A549 (cell line): ENCODE data around the gene PPP1R3C. TPM values are rescaled to one million over a fixed set of nuclear protein-coding genes. Genes with fewer than 3 reads are reported as not detected.

Experiments
- ATAC-seq, 2 experiments: fragments of 200-7000 bp in 1 of 2; fragments of >200 bp in 1 of 2; cut with Nextera tagmentation in 1 of 2; cut with Tn5 transposase in 1 of 2; 3 replicates each; pipeline versions ENCODE4 v1.8.0 to v1.9.1; 2018 to 2020; ENCODE audit warnings: mild to moderate bottlenecking in 1 of 2, moderate library complexity in 1 of 2
- CTCF ChIA-PET: fragments of 300-600 bp; sonication (Branson Sonifier 250); formaldehyde crosslinking; extraction: SDS; loops from one replicate; lab custom pipeline; 2021; ENCODE audit warnings: antibody characterized with exemption, inconsistent platforms; lab: Yijun Ruan, JAX
- POLR2A ChIA-PET: fragments of 350-600 bp; formaldehyde crosslinking; extraction: SDS; loops from one replicate; lab custom pipeline; 2021; ENCODE audit warnings: antibody characterized with exemption, inconsistent platforms; lab: Yijun Ruan, JAX
- DNase-seq, 2 experiments: peaks; one replicate each; pipeline versions ENCODE4 v3.0.0 to v3.0.0-alpha.2; 2011 to 2016; ENCODE audit warnings: low read depth in 1 of 2, low spot score in 1 of 2
- FAIRE-seq: peaks from 2 replicates; lab custom pipeline; 2011; peaks lifted over from hg19 to GRCh38; lab: Jason Lieb, UNC
- H3K27ac ChIP-seq, 2 experiments: fragments of >200 bp; sonication (Bioruptor Twin); formaldehyde crosslinking; 3 replicates each; pipeline ENCODE4 v1.5.1; 2016 to 2017
- H3K4me1 ChIP-seq: fragments of >200 bp; sonication (Bioruptor Twin); formaldehyde crosslinking; 3 replicates; pipeline ENCODE4 v1.6.1; 2016
- H3K4me2 ChIP-seq: fragments of >200 bp; sonication (Bioruptor Twin); formaldehyde crosslinking; 3 replicates; pipeline ENCODE4 v1.6.1; 2016
- H3K4me3 ChIP-seq: fragments of >200 bp; sonication (Bioruptor Twin); formaldehyde crosslinking; 3 replicates; pipeline ENCODE4 v1.5.1; 2016
- H3K9me3 ChIP-seq: fragments of >200 bp; sonication (Bioruptor Twin); formaldehyde crosslinking; 3 replicates; pipeline ENCODE4 v1.6.1; 2016
- BCL3 ChIP-seq: fragments of >200 bp; sonication (Bioruptor Twin); formaldehyde crosslinking; IDR thresholded peaks from 3 replicates; pipeline ENCODE4 v1.6.1; 2016
- BHLHE40 ChIP-seq: IDR thresholded peaks from 2 replicates; pipeline ENCODE4 v1.6.1; 2012; ENCODE audit warnings: low read depth, low read length, inconsistent platforms
- CBX8 ChIP-seq: fragments of 200-600 bp; sonication (generic); IDR thresholded peaks from 2 replicates; pipeline ENCODE4 v1.6.1; 2016
- CEBPB ChIP-seq, 2 experiments: fragments of >200 bp in 1 of 2; sonication (Bioruptor Twin) in 1 of 2; formaldehyde crosslinking in 1 of 2; IDR thresholded peaks; 2 replicates each; pipeline ENCODE4 v1.6.1; 2012 to 2016
- EHF ChIP-seq: fragments of 250-450 bp; sonication (Bioruptor Pico); IDR thresholded peaks from 2 replicates; pipeline ENCODE4 v1.5.0; 2020; ENCODE audit warnings: mild to moderate bottlenecking
- EP300 ChIP-seq, 2 experiments: fragments of >200 bp; sonication (Bioruptor Twin); formaldehyde crosslinking; IDR thresholded peaks; 2 replicates in 1 of 2; 3 replicates in 1 of 2; pipeline ENCODE4 v1.6.1; 2016 to 2017
- FOSB ChIP-seq: fragments of 250-450 bp; sonication (Bioruptor Pico); IDR thresholded peaks from 2 replicates; pipeline ENCODE4 v1.5.0; 2020; ENCODE audit warnings: mild to moderate bottlenecking, moderate library complexity
- GATA3 ChIP-seq: IDR thresholded peaks from 2 replicates; pipeline ENCODE4 v1.6.1; 2012; ENCODE audit warnings: borderline replicate concordance
- HES2 ChIP-seq: fragments of >200 bp; sonication (Bioruptor Twin); formaldehyde crosslinking; IDR thresholded peaks from 2 replicates; pipeline ENCODE4 v1.6.1; 2016
- HEYL ChIP-seq: fragments of 250-450 bp; sonication (Bioruptor Pico); IDR thresholded peaks from 2 replicates; pipeline ENCODE4 v1.8.0; 2021; ENCODE audit warnings: mild to moderate bottlenecking, moderate library complexity
- HOXA7 ChIP-seq: fragments of 250-450 bp; sonication (Bioruptor Pico); IDR thresholded peaks from 2 replicates; pipeline ENCODE4 v1.5.0; 2020; ENCODE audit warnings: mild to moderate bottlenecking, moderate library complexity
- JUNB ChIP-seq: fragments of >200 bp; sonication (Bioruptor Twin); formaldehyde crosslinking; IDR thresholded peaks from 2 replicates; pipeline ENCODE4 v1.6.1; 2016
- MAFK ChIP-seq: fragments of 450-650 bp; IDR thresholded peaks from 2 replicates; pipeline ENCODE4 v1.6.1; 2014; ENCODE audit not compliant: partially characterized antibody
- MAZ ChIP-seq: fragments of 150-350 bp; IDR thresholded peaks from 2 replicates; pipeline ENCODE4 v1.6.1; 2014; ENCODE audit warnings: antibody characterized with exemption, low read depth, low read length, borderline replicate concordance
- MYC ChIP-seq: IDR thresholded peaks from 2 replicates; pipeline ENCODE4 v1.6.1; 2012; ENCODE audit warnings: mild to moderate bottlenecking, inconsistent platforms, low read length, improper control_type of control experiment, borderline replicate concordance
- NFE2L2 ChIP-seq: fragments of 150-350 bp; conservative IDR thresholded peaks from 2 replicates; pipeline ENCODE4 v1.6.1; 2014; ENCODE audit warnings: low read length
- PHF8 ChIP-seq: fragments of 200-600 bp; sonication (generic); IDR thresholded peaks from 2 replicates; pipeline ENCODE4 v1.6.1; 2016; ENCODE audit warnings: low read depth, mild to moderate bottlenecking, antibody characterized with exemption, moderate library complexity, borderline replicate concordance
- POLR2A ChIP-seq: IDR thresholded peaks from 2 replicates; pipeline ENCODE4 v1.6.1; 2012; ENCODE audit warnings: mild to moderate bottlenecking, low read length
- POLR2AphosphoS2 ChIP-seq: conservative IDR thresholded peaks from 2 replicates; pipeline ENCODE4 v1.6.1; 2012; ENCODE audit warnings: low read length, improper control_type of control experiment, inconsistent platforms
- RARB ChIP-seq: fragments of 250-450 bp; sonication (Bioruptor Pico); IDR thresholded peaks from 2 replicates; pipeline ENCODE4 v1.8.0; 2021; ENCODE audit warnings: mild to moderate bottlenecking, moderate library complexity
- RCOR1 ChIP-seq: fragments of 150-350 bp; IDR thresholded peaks from 2 replicates; pipeline ENCODE4 v1.6.1; 2014; ENCODE audit warnings: antibody characterized with exemption, low read length, low read depth
- REST ChIP-seq: fragments of 200-600 bp; sonication (generic); IDR thresholded peaks from 2 replicates; pipeline ENCODE4 v1.6.1; 2016; ENCODE audit warnings: antibody characterized with exemption, mild to moderate bottlenecking, moderate library complexity
- RFX5 ChIP-seq: fragments of 450-650 bp; IDR thresholded peaks from 2 replicates; pipeline ENCODE4 v1.7.1; 2014; ENCODE audit warnings: antibody characterized with exemption, mild to moderate bottlenecking, moderate library complexity
- RNF2 ChIP-seq: fragments of 200-600 bp; sonication (generic); IDR thresholded peaks from 2 replicates; pipeline ENCODE4 v1.6.1; 2016; ENCODE audit warnings: low read depth, mild to moderate bottlenecking, antibody characterized with exemption, moderate library complexity, borderline replicate concordance
- SMC3 ChIP-seq: fragments of >200 bp; sonication (Bioruptor Twin); formaldehyde crosslinking; IDR thresholded peaks from 3 replicates; pipeline ENCODE4 v1.6.1; 2018; ENCODE audit warnings: inconsistent platforms
- SREBF2 ChIP-seq: fragments of 450-650 bp; IDR thresholded peaks from 2 replicates; pipeline ENCODE4 v1.6.1; 2014; ENCODE audit warnings: mild to moderate bottlenecking, moderate library complexity
- USF2 ChIP-seq: fragments of 450-650 bp; IDR thresholded peaks from 2 replicates; pipeline ENCODE4 v1.6.1; 2014; ENCODE audit warnings: antibody characterized with exemption
- ZC3H11A ChIP-seq: fragments of 450-650 bp; IDR thresholded peaks from 2 replicates; pipeline ENCODE4 v1.6.1; 2014; ENCODE audit warnings: antibody characterized with exemption, mild to moderate bottlenecking
- ZFP36 ChIP-seq: fragments of 450-650 bp; IDR thresholded peaks from 2 replicates; pipeline ENCODE4 v1.6.1; 2014; ENCODE audit warnings: borderline replicate concordance; ENCODE audit not compliant: partially characterized antibody
- WGBS: methylation state at CpG from one replicate; pipeline ENCODE4 v1.1.6; 2017; ENCODE audit errors: missing lambda C conversion rate; 5-methylcytosine and 5-hydroxymethylcytosine counted together
- polyA plus RNA-seq, 4 experiments: library from polyadenylated mRNA; depleted of rRNA in 3 of 4; stranded (reverse); fragments of >200 nt; fragmentation: RNase III in 1 of 4; extraction: RNeasy Plus Mini Kit Qiagen cat#74134 plus additional on column Dnase treatment in 1 of 4; gene quantifications; 2 replicates in 3 of 4; 3 replicates in 1 of 4; pipeline ENCODE4 v1.2.3, GENCODE V29; 2011 to 2017

The PPP1R3C gene
- polyA plus RNA-seq, 2 of the 4 experiments (the other 2 are of a cell fraction) = 10.5 to 20.0 TPM

GRCh38 chr10:91603931-91604331, 28.9 kb downstream of the PPP1R3C start:
- DNase-seq = peak in 1 of 2 experiments; percentile 54
- TF ChIP-seq HES2 (no peak), CEBPB (IDR thresholded peaks at IDR 0.05) (peak in 1 of 2 experiments; percentile 63; a peak in 1 of 4 replicates), PHF8 (no peak), GATA3 (peak; percentile 46; the same call in 1 of the 2 replicates), POLR2AphosphoS2 (no peak), ZC3H11A (no peak), NFE2L2 (no peak), EP300 (IDR thresholded peaks at IDR 0.05) (peak in 1 of 2 experiments; percentile 17; a peak in 1 of 5 replicates), REST (no peak), JUNB (peak; percentile 54), EHF (CRISPR knock-in tag) (no peak), RNF2 (no peak)
- Histone ChIP-seq H3K4me1 (peaks cover 53% of the 10 kb centered on the region), H3K4me2 (peak overlapping the region; percentile 49), H3K9me3 (peaks cover 10% of the 10 kb centered on the region; the same call in 1 of the 3 replicates), H3K27ac (peak overlapping the region; percentile 73 to 81), H3K4me3 (no peak overlapping the region)
- POLR2A ChIA-PET = interaction anchor here (1.0 kb wide), 1 partner anchor 29 kb away, joined by 6 read pairs; the partner anchor contains the start of gene PPP1R3C
- WGBS = 22% methylated on average over 5 of the region's 5 CpGs
- ATAC-seq = peak in 1 of 2 experiments; percentile 41; a peak in 2 of 6 replicates
- CTCF ChIA-PET = interaction anchor here (1.0 to 3.3 kb wide), 8 partner anchors 9 to 309 kb away, joined by 3 to 17 read pairs (median 4); no protein-coding TSS in a partner anchor
- FAIRE-seq = no peak

GRCh38 chr10:91602868-91603568, 29.9 kb downstream of the PPP1R3C start:
- H3K4me1 ChIP-seq = peaks cover 53% of the 10 kb centered on the region
- ChIA-PET CTCF (interaction anchor here (0.8 to 3.3 kb wide), 6 partner anchors 10 to 91 kb away, joined by 3 to 17 read pairs (median 4); no protein-coding TSS in a partner anchor), POLR2A (no interaction called here)
- H3K4me3 ChIP-seq = no peak overlapping the region
- TF ChIP-seq MAFK = peak; percentile 86
- TF ChIP-seq ZC3H11A = no peak
- no peak overlapping the region for H3K4me2 ChIP-seq
- H3K9me3 ChIP-seq = peaks cover 10% of the 10 kb centered on the region; the same call in 1 of the 3 replicates
- DNase-seq (no peak), ATAC-seq (no peak), FAIRE-seq (no peak)
- 79% methylated on average over 4 of the region's 4 CpGs for WGBS
- H3K27ac ChIP-seq = peak overlapping the region; percentile 73 to 81

- H3K9me3 ChIP-seq = peaks cover 10% of the 10 kb centered on the region; the same call in 1 of the 3 replicates
- POLR2A ChIA-PET = no interaction called here
- 90% methylated on average over 3 of the region's 3 CpGs for WGBS
- DNase-seq (no peak), FAIRE-seq (no peak), ATAC-seq (no peak)
- H3K4me1 ChIP-seq = peaks cover 56% of the 10 kb centered on the region
- CTCF ChIA-PET = interaction anchor here (1.2 to 3.3 kb wide), 4 partner anchors 10 to 50 kb away, joined by 4 to 17 read pairs (median 10); no protein-coding TSS in a partner anchor
- no peak overlapping the region for H3K4me2 ChIP-seq
- H3K4me3 ChIP-seq = no peak overlapping the region
- H3K27ac ChIP-seq = peak overlapping the region; percentile 73 to 81; a peak in 4 of 6 replicates
- TF ChIP-seq USF2 (no peak), MAFK (no peak), POLR2A (no peak), RARB (CRISPR knock-in tag) (no peak), MYC (no peak), ZFP36 (no peak), RCOR1 (no peak), SREBF2 (no peak), MAZ (no peak), RFX5 (no peak), FOSB (no peak), ZC3H11A (no peak), JUNB (no peak), BHLHE40 (no peak), BCL3 (no peak), SMC3 (no peak), CBX8 (no peak), HOXA7 (no peak), HEYL (CRISPR knock-in tag) (no peak)
These were observed 30.4 kb downstream of the PPP1R3C start for GRCh38 chr10:91602449-91602848.
